ENCODE results near the gene TBC1D16. TPM values are rescaled to one million over a fixed set of nuclear protein-coding genes. Genes with fewer than 3 reads are reported as not detected.
A peak's percentile ranks its signal among the peaks of the same experiment; 100 is the strongest.

The TBC1D16 gene, protein sequence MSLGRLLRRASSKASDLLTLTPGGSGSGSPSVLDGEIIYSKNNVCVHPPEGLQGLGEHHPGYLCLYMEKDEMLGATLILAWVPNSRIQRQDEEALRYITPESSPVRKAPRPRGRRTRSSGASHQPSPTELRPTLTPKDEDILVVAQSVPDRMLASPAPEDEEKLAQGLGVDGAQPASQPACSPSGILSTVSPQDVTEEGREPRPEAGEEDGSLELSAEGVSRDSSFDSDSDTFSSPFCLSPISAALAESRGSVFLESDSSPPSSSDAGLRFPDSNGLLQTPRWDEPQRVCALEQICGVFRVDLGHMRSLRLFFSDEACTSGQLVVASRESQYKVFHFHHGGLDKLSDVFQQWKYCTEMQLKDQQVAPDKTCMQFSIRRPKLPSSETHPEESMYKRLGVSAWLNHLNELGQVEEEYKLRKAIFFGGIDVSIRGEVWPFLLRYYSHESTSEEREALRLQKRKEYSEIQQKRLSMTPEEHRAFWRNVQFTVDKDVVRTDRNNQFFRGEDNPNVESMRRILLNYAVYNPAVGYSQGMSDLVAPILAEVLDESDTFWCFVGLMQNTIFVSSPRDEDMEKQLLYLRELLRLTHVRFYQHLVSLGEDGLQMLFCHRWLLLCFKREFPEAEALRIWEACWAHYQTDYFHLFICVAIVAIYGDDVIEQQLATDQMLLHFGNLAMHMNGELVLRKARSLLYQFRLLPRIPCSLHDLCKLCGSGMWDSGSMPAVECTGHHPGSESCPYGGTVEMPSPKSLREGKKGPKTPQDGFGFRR
- 63.1 and 68.8 TPM in 2 replicates for total RNA-seq

DNA sequence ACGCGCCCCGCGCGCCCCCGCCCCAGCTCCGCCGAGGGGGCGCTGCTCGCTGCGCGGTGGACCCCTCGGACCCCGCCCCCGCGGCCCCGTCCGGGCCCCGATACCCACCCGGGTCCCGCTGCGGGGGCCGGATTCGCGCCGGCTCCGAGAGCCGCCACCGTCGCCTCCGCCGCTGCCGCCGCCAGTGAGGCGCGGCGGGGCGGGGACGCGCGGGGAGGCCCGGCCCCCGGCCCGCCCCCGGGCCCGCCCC lies at the start of gene TBC1D16:
Gene TBC1D16, minus strand, starts transcription at position 186 of the 250 bp plus-strand sequence. CDS start 22,325 bp downstream, outside the sequence.
- TF ChIP-seq, protein P1, sequence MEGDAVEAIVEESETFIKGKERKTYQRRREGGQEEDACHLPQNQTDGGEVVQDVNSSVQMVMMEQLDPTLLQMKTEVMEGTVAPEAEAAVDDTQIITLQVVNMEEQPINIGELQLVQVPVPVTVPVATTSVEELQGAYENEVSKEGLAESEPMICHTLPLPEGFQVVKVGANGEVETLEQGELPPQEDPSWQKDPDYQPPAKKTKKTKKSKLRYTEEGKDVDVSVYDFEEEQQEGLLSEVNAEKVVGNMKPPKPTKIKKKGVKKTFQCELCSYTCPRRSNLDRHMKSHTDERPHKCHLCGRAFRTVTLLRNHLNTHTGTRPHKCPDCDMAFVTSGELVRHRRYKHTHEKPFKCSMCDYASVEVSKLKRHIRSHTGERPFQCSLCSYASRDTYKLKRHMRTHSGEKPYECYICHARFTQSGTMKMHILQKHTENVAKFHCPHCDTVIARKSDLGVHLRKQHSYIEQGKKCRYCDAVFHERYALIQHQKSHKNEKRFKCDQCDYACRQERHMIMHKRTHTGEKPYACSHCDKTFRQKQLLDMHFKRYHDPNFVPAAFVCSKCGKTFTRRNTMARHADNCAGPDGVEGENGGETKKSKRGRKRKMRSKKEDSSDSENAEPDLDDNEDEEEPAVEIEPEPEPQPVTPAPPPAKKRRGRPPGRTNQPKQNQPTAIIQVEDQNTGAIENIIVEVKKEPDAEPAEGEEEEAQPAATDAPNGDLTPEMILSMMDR (IDR thresholded peaks at IDR 0.05; ENCODE audit: extremely low read depth, low read depth, low read length), result no peak
- Histone ChIP-seq H3K4me2 (ENCODE audit: insufficient read depth, low read length) (peak within 1 kb of the TSS; percentile 93), H3K4me1 (ENCODE audit: insufficient read depth, low read length) (peaks cover 10% of the 10 kb centered on the region), H3K9me3 (ENCODE audit: low read depth, low read length) (no peaks in the 10 kb centered on the region), H2AFZ (ENCODE audit: low read length) (peak within 1 kb of the TSS; percentile 92), H3K4me3 (ENCODE audit: insufficient read depth, low read length) (peak within 1 kb of the TSS; percentile 91), H4K20me1 (ENCODE audit: insufficient read depth, low read length) (peaks cover 37% of the 10 kb centered on the region), H3K27ac (ENCODE audit: low read depth, low read length) (peak within 1 kb of the TSS; percentile 91), H3K27me3 (ENCODE audit: insufficient read depth, low read length) (no peaks in the 10 kb centered on the region), H3K36me3 (ENCODE audit: insufficient read depth, low read length) (no peaks in the 10 kb centered on the region), H3K79me2 (ENCODE audit: insufficient read depth, low read length) (peaks cover 39% of the 10 kb centered on the region)
- peak; percentile 99 for DNase-seq (ENCODE audit: insufficient read length, low spot score, missing footprints)

DNA sequence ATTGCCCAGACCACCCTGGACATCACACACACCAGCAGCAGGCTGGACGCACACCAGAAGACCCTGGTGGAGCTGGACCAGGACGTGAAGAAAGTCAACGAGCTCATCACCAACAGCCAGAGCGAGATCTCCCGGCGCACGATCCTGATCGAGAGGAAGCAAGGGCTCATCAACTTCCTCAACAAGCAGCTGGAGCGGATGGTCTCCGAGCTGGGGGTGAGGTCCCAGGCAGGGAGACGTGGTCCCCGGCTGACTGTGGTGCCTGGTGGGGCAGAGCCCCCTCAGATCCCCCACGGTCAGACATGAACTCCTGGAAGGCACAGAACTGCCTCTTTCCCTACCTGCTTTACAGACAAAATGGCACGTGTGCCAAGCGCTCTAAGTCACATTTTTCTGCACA lies 49.1 kb upstream of the TBC1D16 start:
- no peaks in the 10 kb centered on the region for H3K79me2 ChIP-seq (ENCODE audit: insufficient read depth, low read length)
- no peaks in the 10 kb centered on the region for H3K27me3 ChIP-seq (ENCODE audit: insufficient read depth, low read length)
- H3K4me1 ChIP-seq (ENCODE audit: insufficient read depth, low read length), result peaks cover 8% of the 10 kb centered on the region
- no peak overlapping the region for H3K4me2 ChIP-seq (ENCODE audit: insufficient read depth, low read length)
- TF ChIP-seq, protein P1 (IDR thresholded peaks at IDR 0.05; ENCODE audit: extremely low read depth, low read depth, low read length), result no peak
- H2AFZ ChIP-seq (ENCODE audit: low read length), result no peak overlapping the region
- peak; percentile 38 for DNase-seq (ENCODE audit: insufficient read length, low spot score, missing footprints)
- H3K9me3 ChIP-seq (ENCODE audit: low read depth, low read length), result no peaks in the 10 kb centered on the region
- no peaks in the 10 kb centered on the region for H4K20me1 ChIP-seq (ENCODE audit: insufficient read depth, low read length)
- H3K4me3 ChIP-seq (ENCODE audit: insufficient read depth, low read length), result no peak overlapping the region
- H3K27ac ChIP-seq (ENCODE audit: low read depth, low read length), result no peak overlapping the region
- H3K36me3 ChIP-seq (ENCODE audit: insufficient read depth, low read length), result no peaks in the 10 kb centered on the region

DNA sequence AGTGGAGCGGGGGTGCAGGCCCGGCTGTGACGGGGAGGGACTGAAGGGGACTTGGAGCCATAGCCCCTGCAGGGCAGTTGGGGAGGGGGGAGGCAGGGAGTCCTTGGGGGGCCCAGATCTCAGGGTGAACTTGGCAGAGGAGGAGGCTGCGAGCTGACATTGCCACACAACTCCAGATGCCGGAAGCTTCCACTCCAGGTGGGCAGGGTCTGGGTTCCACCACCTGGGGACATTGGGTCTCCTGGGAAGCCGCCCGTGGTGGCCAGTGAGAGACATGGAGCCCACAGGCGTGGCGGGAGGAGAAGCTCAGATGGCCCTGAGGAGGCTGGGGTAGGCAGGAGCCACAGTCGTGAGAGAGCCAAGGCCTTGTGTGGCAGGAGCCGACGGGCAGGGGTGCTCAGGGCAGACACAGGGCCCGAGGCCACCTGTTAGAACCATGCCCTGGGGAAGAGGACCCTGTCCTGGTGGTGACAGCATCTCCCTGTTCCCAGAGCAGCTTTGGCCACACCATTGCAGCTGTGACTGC lies 47.5 kb upstream of the TBC1D16 start:
- Histone ChIP-seq H3K36me3 (ENCODE audit: insufficient read depth, low read length) (no peaks in the 10 kb centered on the region), H2AFZ (ENCODE audit: low read length) (no peak overlapping the region), H4K20me1 (ENCODE audit: insufficient read depth, low read length) (no peaks in the 10 kb centered on the region), H3K79me2 (ENCODE audit: insufficient read depth, low read length) (no peaks in the 10 kb centered on the region), H3K4me1 (ENCODE audit: insufficient read depth, low read length) (peaks cover 8% of the 10 kb centered on the region), H3K27ac (ENCODE audit: low read depth, low read length) (no peak overlapping the region), H3K27me3 (ENCODE audit: insufficient read depth, low read length) (no peaks in the 10 kb centered on the region), H3K9me3 (ENCODE audit: low read depth, low read length) (no peaks in the 10 kb centered on the region), H3K4me3 (ENCODE audit: insufficient read depth, low read length) (no peak overlapping the region), H3K4me2 (ENCODE audit: insufficient read depth, low read length) (peak overlapping the region; percentile 61)
- peak; percentile 62 for DNase-seq (ENCODE audit: insufficient read length, low spot score, missing footprints)
- TF ChIP-seq, protein P1 (IDR thresholded peaks at IDR 0.05; ENCODE audit: extremely low read depth, low read depth, low read length), result no peak
